ENCODE data around the gene CA12. TPM values are rescaled to one million over a fixed set of nuclear protein-coding genes. Genes with fewer than 3 reads are reported as not detected.
A peak's percentile ranks its signal among the peaks of the same experiment; 100 is the strongest.
"Not testable (repeated sequence)": the region's sequence is repeated elsewhere in the genome, so short reads cannot be mapped to it uniquely, and the experiment has no call there.

CA12 gene
- total RNA-seq = under 1 TPM; 0.07 to 0.10 TPM

DNA sequence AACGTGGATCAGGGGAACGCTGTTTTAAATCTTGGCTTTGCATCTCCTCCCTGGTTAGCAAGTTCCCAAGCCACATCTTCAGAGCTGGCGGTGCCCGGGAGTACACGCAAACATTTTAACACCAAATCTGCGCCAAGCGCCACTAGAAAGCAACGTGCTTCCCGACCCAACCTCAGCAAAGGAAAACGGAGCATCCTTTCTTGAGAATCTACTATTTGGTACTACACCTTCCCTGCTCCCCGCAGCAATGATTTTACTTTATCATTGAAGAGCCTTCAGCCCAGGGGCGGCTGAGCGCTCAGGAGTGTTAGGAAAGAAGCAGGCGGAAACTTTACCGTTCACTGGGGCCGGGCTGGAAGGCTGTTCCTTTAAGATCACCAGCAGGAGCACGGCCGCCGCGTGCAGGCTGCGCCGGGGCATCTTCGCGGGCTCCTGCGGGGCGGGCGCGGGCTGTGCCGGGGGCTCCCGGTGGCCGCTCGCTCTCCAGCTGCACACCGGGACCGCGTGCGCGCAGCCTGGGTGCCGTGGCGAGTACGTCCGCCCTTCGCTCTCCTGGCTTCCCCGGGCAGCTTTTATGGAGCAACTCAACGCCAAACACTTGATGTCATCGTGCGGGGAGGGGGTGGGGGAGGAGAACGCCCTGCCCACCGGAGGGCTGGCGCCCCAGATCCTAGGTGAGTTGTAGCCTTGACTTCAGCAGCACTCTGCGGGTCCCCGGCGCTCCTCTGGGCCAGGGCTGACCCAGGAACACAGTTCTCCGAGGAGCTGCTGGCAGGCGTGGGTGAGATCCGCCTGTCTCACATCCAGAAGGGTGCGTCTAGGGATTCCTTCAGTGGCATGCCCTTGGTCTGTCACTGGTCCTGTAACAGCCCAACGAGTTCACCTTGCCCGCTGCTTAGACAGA is at the start of gene CA12:
CA12 (minus strand) TSS at position 546 of the 904 bp plus-strand sequence; CDS start at position 420, 126 bp downstream.
- no peaks in the 10 kb centered on the region for H3K36me3 Mint-ChIP-seq
- ChIA-PET POLR2A (interaction anchor here (0.6 to 1.5 kb wide), 3 partner anchors 9 to 117 kb away, joined by 3 read pairs; no protein-coding TSS in a partner anchor), CTCF (interaction anchor here (1.2 to 1.8 kb wide), 2 partner anchors 21 to 333 kb away, joined by 5 read pairs; no protein-coding TSS in a partner anchor)
- no peaks in the 10 kb centered on the region for H3K9me3 Mint-ChIP-seq
- peak within 1 kb of the TSS; percentile 50 for H3K4me3 Mint-ChIP-seq
- H3K27me3 Mint-ChIP-seq = peaks cover 70% of the 10 kb centered on the region
- no peak within 1 kb of the TSS for H3K27ac Mint-ChIP-seq
- peak; percentile 34 for DNase-seq
- intact Hi-C loops (cut with micrococcal nuclease) = no loop called here
- peaks cover 23% of the 10 kb centered on the region for H3K4me1 Mint-ChIP-seq (ENCODE audit: low read depth)

DNA sequence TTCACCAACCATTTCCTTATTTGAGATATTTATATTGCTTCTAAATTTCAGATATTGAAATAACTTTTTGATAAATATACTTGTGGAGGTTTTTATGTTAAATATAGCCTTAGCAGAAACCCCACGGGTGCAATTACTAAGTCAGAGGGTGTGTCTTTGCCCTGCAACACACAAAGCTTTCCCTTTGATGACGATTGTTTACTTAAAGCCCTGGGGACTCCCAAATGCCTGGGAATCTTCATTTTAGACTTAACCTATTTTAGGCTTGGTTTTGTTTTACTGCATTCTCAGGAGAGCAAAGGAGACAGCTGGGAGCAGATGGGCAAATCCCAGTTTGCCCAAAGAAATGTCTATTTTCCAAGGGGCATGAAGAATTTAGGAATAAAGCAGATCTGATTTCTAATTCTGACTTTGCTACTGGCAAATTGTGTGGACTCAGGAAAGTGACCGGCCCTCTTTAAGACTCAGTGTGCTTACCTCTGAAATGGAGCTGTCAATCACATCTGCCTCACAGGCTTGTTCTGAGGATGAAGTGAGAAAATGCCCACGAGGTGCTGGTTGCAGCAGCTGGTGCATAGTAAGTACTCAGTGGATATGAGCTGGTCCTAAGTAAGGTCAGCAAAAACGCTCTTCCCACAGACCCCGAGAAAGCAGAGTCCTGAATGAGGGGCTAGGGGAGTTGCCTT is 49.3 kb upstream of the CA12 start:
- ChIA-PET POLR2A (no interaction called here), CTCF (no interaction called here)
- Mint-ChIP-seq H3K27me3 (peaks cover 1% of the 10 kb centered on the region), H3K4me3 (no peak overlapping the region), H3K4me1 (ENCODE audit: low read depth) (no peaks in the 10 kb centered on the region), H3K36me3 (no peaks in the 10 kb centered on the region), H3K9me3 (no peaks in the 10 kb centered on the region), H3K27ac (no peak overlapping the region)
- no peak for DNase-seq
- intact Hi-C loops (cut with micrococcal nuclease) = no loop called here

GRCh38 chr15:63426552-63426951 is 44.9 kb upstream of the CA12 start:
- no peak overlapping the region for H3K27ac Mint-ChIP-seq
- POLR2A ChIA-PET = no interaction called here
- no peaks in the 10 kb centered on the region for H3K36me3 Mint-ChIP-seq
- H3K9me3 Mint-ChIP-seq = no peaks in the 10 kb centered on the region
- CTCF ChIA-PET = no interaction called here
- no peaks in the 10 kb centered on the region for H3K4me1 Mint-ChIP-seq (ENCODE audit: low read depth)
- no peaks in the 10 kb centered on the region for H3K27me3 Mint-ChIP-seq
- intact Hi-C loops (cut with micrococcal nuclease) = no loop called here
- no peak for DNase-seq
- no peak overlapping the region for H3K4me3 Mint-ChIP-seq

GRCh38 chr15:63425426-63425985 is 43.9 kb upstream of the CA12 start:
- Mint-ChIP-seq H3K9me3 (no peaks in the 10 kb centered on the region), H3K27me3 (no peaks in the 10 kb centered on the region), H3K4me1 (ENCODE audit: low read depth) (no peaks in the 10 kb centered on the region), H3K4me3 (no peak overlapping the region), H3K36me3 (no peaks in the 10 kb centered on the region), H3K27ac (no peak overlapping the region)
- intact Hi-C loops (cut with micrococcal nuclease) = no loop called here
- CTCF ChIA-PET = interaction anchor here (1.0 to 1.2 kb wide), 2 partner anchors 17 to 23 kb away, joined by 3 read pairs; no protein-coding TSS in a partner anchor
- DNase-seq = no peak
- POLR2A ChIA-PET = interaction anchor here (0.6 kb wide), 1 partner anchor 132 kb away, joined by 5 read pairs; no protein-coding TSS in a partner anchor

DNA sequence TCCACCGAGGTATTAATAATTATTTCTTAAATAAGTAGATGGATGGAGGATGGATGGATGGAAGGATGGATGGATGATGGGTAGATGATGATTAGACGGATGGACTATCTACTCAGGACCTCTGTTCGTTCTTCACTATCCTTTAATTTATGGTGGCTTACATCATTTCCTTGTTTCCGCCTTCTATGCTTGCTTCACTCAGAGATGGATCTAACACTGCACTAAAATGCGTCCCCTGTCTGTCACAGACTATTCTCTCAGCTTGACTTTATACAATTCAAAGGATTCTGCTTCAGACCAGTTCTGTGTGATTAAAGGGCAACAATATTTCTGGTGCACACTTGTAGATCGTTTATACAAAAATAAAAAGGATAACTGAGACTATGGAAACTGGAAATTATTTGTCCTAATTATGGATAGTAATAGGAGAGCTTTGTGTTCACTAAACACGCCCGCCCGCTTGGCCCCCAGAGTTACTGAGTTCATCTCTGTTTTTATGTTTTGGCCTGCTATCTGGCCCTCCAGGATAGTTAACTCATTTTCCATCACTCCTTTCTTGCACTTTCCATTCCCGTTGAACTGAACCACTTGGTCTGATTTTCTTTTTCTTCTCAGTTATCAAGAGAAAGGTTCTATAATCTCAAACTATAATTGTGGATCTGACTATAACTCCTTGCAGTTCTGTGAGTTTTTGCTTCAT is 41.4 kb upstream of the CA12 start:
- Mint-ChIP-seq H3K9me3 (no peaks in the 10 kb centered on the region), H3K4me3 (no peak overlapping the region), H3K27me3 (no peaks in the 10 kb centered on the region), H3K4me1 (ENCODE audit: low read depth) (no peaks in the 10 kb centered on the region), H3K36me3 (no peaks in the 10 kb centered on the region), H3K27ac (no peak overlapping the region)
- DNase-seq = no peak
- intact Hi-C loops (cut with micrococcal nuclease) = no loop called here
- ChIA-PET POLR2A (interaction anchor here (0.6 kb wide), 1 partner anchor 61 kb away, joined by 3 read pairs; no protein-coding TSS in a partner anchor), CTCF (no interaction called here)

GRCh38 chr15:63421433-63421832 is 39.8 kb upstream of the CA12 start:
- H3K4me3 Mint-ChIP-seq = no peak overlapping the region
- intact Hi-C loops (cut with micrococcal nuclease) = no loop called here
- ChIA-PET POLR2A (no interaction called here), CTCF (interaction anchor here (1.6 kb wide), 1 partner anchor 15 kb away, joined by 3 read pairs; no protein-coding TSS in a partner anchor)
- no peaks in the 10 kb centered on the region for H3K4me1 Mint-ChIP-seq (ENCODE audit: low read depth)
- no peaks in the 10 kb centered on the region for H3K27me3 Mint-ChIP-seq
- H3K9me3 Mint-ChIP-seq = no peaks in the 10 kb centered on the region
- H3K27ac Mint-ChIP-seq = no peak overlapping the region
- DNase-seq = no peak
- H3K36me3 Mint-ChIP-seq = no peaks in the 10 kb centered on the region

GRCh38 chr15:63420333-63420747 is 38.7 kb upstream of the CA12 start:
- intact Hi-C loops (cut with micrococcal nuclease) = no loop called here

DNA sequence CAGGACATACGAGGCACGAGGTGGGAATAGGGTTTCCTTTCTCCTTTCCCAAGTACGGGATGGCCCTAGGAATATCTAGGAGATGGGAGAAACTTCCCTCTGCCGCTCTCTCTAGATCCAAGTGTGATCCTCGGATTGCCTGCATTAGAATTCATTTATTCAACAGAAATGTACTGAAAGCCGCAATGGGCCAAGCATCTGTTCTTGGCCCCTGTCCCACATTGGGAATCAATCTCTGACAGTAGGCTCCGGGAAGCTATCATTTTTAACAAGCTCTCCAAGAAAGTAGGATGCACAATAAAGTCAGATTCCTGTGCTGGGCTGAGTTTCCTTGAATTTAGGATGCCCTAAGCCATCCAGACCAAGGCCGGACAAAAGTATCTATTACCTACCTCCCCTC is 37.2 kb upstream of the CA12 start:
- DNase-seq = no peak
- Mint-ChIP-seq H3K27me3 (no peaks in the 10 kb centered on the region), H3K27ac (no peak overlapping the region), H3K4me1 (ENCODE audit: low read depth) (no peaks in the 10 kb centered on the region), H3K4me3 (no peak overlapping the region), H3K36me3 (no peaks in the 10 kb centered on the region), H3K9me3 (no peaks in the 10 kb centered on the region)
- intact Hi-C loops (cut with micrococcal nuclease) = no loop called here
- POLR2A ChIA-PET = no interaction called here
- CTCF ChIA-PET = no interaction called here

More at GRCh38 chr15:63420333-63420747, 38.7 kb upstream of the CA12 start:
- Mint-ChIP-seq H3K9me3 (no peaks in the 10 kb centered on the region), H3K27me3 (no peaks in the 10 kb centered on the region), H3K4me1 (ENCODE audit: low read depth) (no peaks in the 10 kb centered on the region), H3K4me3 (no peak overlapping the region), H3K27ac (no peak overlapping the region), H3K36me3 (no peaks in the 10 kb centered on the region)
- ChIA-PET POLR2A (no interaction called here), CTCF (interaction anchor here (1.6 kb wide), 1 partner anchor 16 kb away, joined by 3 read pairs; no protein-coding TSS in a partner anchor)
- no peak for DNase-seq

DNA sequence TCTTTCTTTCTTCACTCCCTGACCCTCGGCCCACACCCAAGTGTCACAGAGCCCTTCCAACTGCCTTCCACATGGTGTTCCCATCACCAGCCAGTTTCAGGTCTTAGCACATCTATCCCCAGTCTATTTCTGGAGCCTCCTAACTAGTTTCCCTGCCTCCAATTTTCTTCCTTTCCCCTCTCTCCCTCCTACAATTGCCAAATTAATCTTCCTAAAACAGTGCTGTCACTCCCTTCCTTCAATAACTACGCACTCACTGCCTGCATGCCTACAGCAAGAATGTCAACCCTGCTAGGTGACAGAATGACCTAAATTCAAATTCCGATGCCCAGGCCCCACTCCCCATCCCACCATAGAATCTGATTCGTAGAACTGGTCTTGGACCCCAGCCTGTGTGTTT is 36.1 kb upstream of the CA12 start:
- intact Hi-C loops (cut with micrococcal nuclease) = no loop called here
- DNase-seq = no peak
- H3K4me1 Mint-ChIP-seq (ENCODE audit: low read depth) = no peaks in the 10 kb centered on the region
- H3K36me3 Mint-ChIP-seq = no peaks in the 10 kb centered on the region
- H3K9me3 Mint-ChIP-seq = no peaks in the 10 kb centered on the region
- no peak overlapping the region for H3K27ac Mint-ChIP-seq
- H3K4me3 Mint-ChIP-seq = no peak overlapping the region
- POLR2A ChIA-PET = no interaction called here
- H3K27me3 Mint-ChIP-seq = peaks cover under 1% of the 10 kb centered on the region
- CTCF ChIA-PET = no interaction called here

GRCh38 chr15:63417274-63417673 is 35.6 kb upstream of the CA12 start:
- H3K27ac Mint-ChIP-seq; DNase-seq; H3K4me1 Mint-ChIP-seq (ENCODE audit: low read depth); CTCF ChIA-PET; H3K4me3 Mint-ChIP-seq; intact Hi-C loops (cut with micrococcal nuclease); H3K9me3 Mint-ChIP-seq; H3K36me3 Mint-ChIP-seq; POLR2A ChIA-PET; H3K27me3 Mint-ChIP-seq: not testable (repeated sequence)

GRCh38 chr15:63414474-63415120 is 33.0 kb upstream of the CA12 start:
- ChIA-PET CTCF (interaction anchor here (0.6 to 1.1 kb wide), 3 partner anchors 12 to 126 kb away, joined by 3 to 4 read pairs (median 3); no protein-coding TSS in a partner anchor), POLR2A (interaction anchor here (0.6 kb wide), 2 partner anchors 19 to 345 kb away, joined by 3 read pairs; no protein-coding TSS in a partner anchor)
- Mint-ChIP-seq H3K9me3 (no peaks in the 10 kb centered on the region), H3K27ac (no peak overlapping the region), H3K36me3 (no peaks in the 10 kb centered on the region), H3K4me3 (no peak overlapping the region), H3K27me3 (peaks cover 3% of the 10 kb centered on the region), H3K4me1 (ENCODE audit: low read depth) (no peaks in the 10 kb centered on the region)
- intact Hi-C loops (cut with micrococcal nuclease) = no loop called here
- DNase-seq = no peak
